Activated T-cell treated with anti-CD3 and anti-CD28 coated beads, Interleukin-2, amount 50 U/mL, for 24 hours (primary cell): ENCODE results near the gene PHF21B.

ENCODE experiments used
- DNase-seq: peaks from one replicate; pipeline ENCODE4 v3.0.0-alpha.2; 2020
- H3K27ac Mint-ChIP-seq: 2 replicates; pipeline ENCODE4 v1.8.0; 2020; ENCODE audit warnings: mild to moderate bottlenecking, mixed read lengths
- H3K27me3 Mint-ChIP-seq: 2 replicates; pipeline ENCODE4 v1.8.0; 2020; ENCODE audit warnings: mixed read lengths
- H3K36me3 Mint-ChIP-seq: 2 replicates; pipeline ENCODE4 v1.8.0; 2020; ENCODE audit warnings: low read depth, mixed read lengths
- H3K4me1 Mint-ChIP-seq: 2 replicates; pipeline ENCODE4 v1.8.0; 2020; ENCODE audit warnings: low read depth, mixed read lengths
- H3K4me3 Mint-ChIP-seq: 2 replicates; pipeline ENCODE4 v1.8.0; 2020; ENCODE audit warnings: mild to moderate bottlenecking, moderate library complexity, mixed read lengths
- H3K9me3 Mint-ChIP-seq: 2 replicates; pipeline ENCODE4 v1.8.0; 2020; ENCODE audit warnings: mixed read lengths

The PHF21B gene

GRCh38 chr22:44932493-44932892 is 77.3 kb downstream of the PHF21B start:
- H3K36me3 Mint-ChIP-seq: no peaks in the 10 kb centered on the region
- DNase-seq: no peak
- H3K4me1 Mint-ChIP-seq: no peaks in the 10 kb centered on the region
- no peak overlapping the region for H3K27ac Mint-ChIP-seq
- no peak overlapping the region for H3K4me3 Mint-ChIP-seq
- no peaks in the 10 kb centered on the region for H3K27me3 Mint-ChIP-seq
- H3K9me3 Mint-ChIP-seq: no peaks in the 10 kb centered on the region

- no peak overlapping the region for H3K4me3 Mint-ChIP-seq
- no peaks in the 10 kb centered on the region for H3K4me1 Mint-ChIP-seq
- no peak overlapping the region for H3K27ac Mint-ChIP-seq
- peaks cover under 1% of the 10 kb centered on the region for H3K27me3 Mint-ChIP-seq
- DNase-seq: no peak
- H3K9me3 Mint-ChIP-seq: no peaks in the 10 kb centered on the region
- H3K36me3 Mint-ChIP-seq: no peaks in the 10 kb centered on the region
Observed at GRCh38 chr22:44931766-44932165, 78.0 kb downstream of the PHF21B start.

GRCh38 chr22:44931077-44931540 is 78.7 kb downstream of the PHF21B start:
- Mint-ChIP-seq H3K4me3 (no peak overlapping the region), H3K4me1 (no peaks in the 10 kb centered on the region), H3K27ac (no peak overlapping the region), H3K9me3 (no peaks in the 10 kb centered on the region), H3K36me3 (no peaks in the 10 kb centered on the region), H3K27me3 (peaks cover 4% of the 10 kb centered on the region)
- DNase-seq: no peak

GRCh38 chr22:44930711-44931035 is 79.1 kb downstream of the PHF21B start:
- Mint-ChIP-seq H3K9me3 (no peaks in the 10 kb centered on the region), H3K27me3 (peaks cover 4% of the 10 kb centered on the region), H3K27ac (no peak overlapping the region), H3K4me3 (no peak overlapping the region), H3K4me1 (no peaks in the 10 kb centered on the region), H3K36me3 (no peaks in the 10 kb centered on the region)
- no peak for DNase-seq

GRCh38 chr22:44930016-44930710 is 79.6 kb downstream of the PHF21B start:
- peaks cover 4% of the 10 kb centered on the region for H3K27me3 Mint-ChIP-seq
- H3K36me3 Mint-ChIP-seq: no peaks in the 10 kb centered on the region
- no peaks in the 10 kb centered on the region for H3K9me3 Mint-ChIP-seq
- H3K4me3 Mint-ChIP-seq: no peak overlapping the region
- no peak for DNase-seq
- no peaks in the 10 kb centered on the region for H3K4me1 Mint-ChIP-seq
- no peak overlapping the region for H3K27ac Mint-ChIP-seq

GRCh38 chr22:44929359-44930015 is 80.3 kb downstream of the PHF21B start:
- H3K4me3 Mint-ChIP-seq: no peak overlapping the region
- no peaks in the 10 kb centered on the region for H3K4me1 Mint-ChIP-seq
- no peak overlapping the region for H3K27ac Mint-ChIP-seq
- H3K36me3 Mint-ChIP-seq: no peaks in the 10 kb centered on the region
- DNase-seq: no peak
- peaks cover 4% of the 10 kb centered on the region for H3K27me3 Mint-ChIP-seq
- H3K9me3 Mint-ChIP-seq: no peaks in the 10 kb centered on the region

- Mint-ChIP-seq H3K36me3 (no peaks in the 10 kb centered on the region), H3K9me3 (no peaks in the 10 kb centered on the region), H3K27ac (no peak overlapping the region), H3K4me3 (no peak overlapping the region), H3K27me3 (peaks cover 4% of the 10 kb centered on the region), H3K4me1 (no peaks in the 10 kb centered on the region)
- DNase-seq: no peak
Observed at GRCh38 chr22:44928711-44929358, 81.0 kb downstream of the PHF21B start.

GRCh38 chr22:44928136-44928463 is 81.7 kb downstream of the PHF21B start:
- DNase-seq: no peak
- Mint-ChIP-seq H3K27ac (no peak overlapping the region), H3K4me1 (no peaks in the 10 kb centered on the region), H3K27me3 (peaks cover 4% of the 10 kb centered on the region), H3K36me3 (no peaks in the 10 kb centered on the region), H3K4me3 (no peak overlapping the region), H3K9me3 (no peaks in the 10 kb centered on the region)

GRCh38 chr22:44927463-44928135 is 82.2 kb downstream of the PHF21B start:
- H3K27ac Mint-ChIP-seq: no peak overlapping the region
- H3K4me3 Mint-ChIP-seq: no peak overlapping the region
- no peaks in the 10 kb centered on the region for H3K9me3 Mint-ChIP-seq
- no peaks in the 10 kb centered on the region for H3K4me1 Mint-ChIP-seq
- H3K27me3 Mint-ChIP-seq: peaks cover 9% of the 10 kb centered on the region
- no peak for DNase-seq
- H3K36me3 Mint-ChIP-seq: no peaks in the 10 kb centered on the region

GRCh38 chr22:44926491-44927415 is 83.1 kb downstream of the PHF21B start:
- H3K4me1 Mint-ChIP-seq: no peaks in the 10 kb centered on the region
- no peak for DNase-seq
- no peak overlapping the region for H3K4me3 Mint-ChIP-seq
- no peak overlapping the region for H3K27ac Mint-ChIP-seq
- peaks cover 9% of the 10 kb centered on the region for H3K27me3 Mint-ChIP-seq
- no peaks in the 10 kb centered on the region for H3K36me3 Mint-ChIP-seq
- H3K9me3 Mint-ChIP-seq: no peaks in the 10 kb centered on the region

GRCh38 chr22:44926124-44926475 is 83.7 kb downstream of the PHF21B start:
- Mint-ChIP-seq H3K36me3 (no peaks in the 10 kb centered on the region), H3K4me3 (no peak overlapping the region), H3K9me3 (no peaks in the 10 kb centered on the region), H3K27me3 (peaks cover 10% of the 10 kb centered on the region), H3K27ac (no peak overlapping the region), H3K4me1 (no peaks in the 10 kb centered on the region)
- DNase-seq: no peak

- Mint-ChIP-seq H3K4me1 (no peaks in the 10 kb centered on the region), H3K9me3 (no peaks in the 10 kb centered on the region)
- no peak for DNase-seq
Observed at GRCh38 chr22:44925465-44926123, 84.2 kb downstream of the PHF21B start.

GRCh38 chr22:44924710-44925109 is 85.1 kb downstream of the PHF21B start:
- Mint-ChIP-seq H3K27ac (no peak overlapping the region), H3K4me1 (no peaks in the 10 kb centered on the region), H3K36me3 (no peaks in the 10 kb centered on the region), H3K9me3 (no peaks in the 10 kb centered on the region), H3K27me3 (peaks cover 13% of the 10 kb centered on the region), H3K4me3 (no peak overlapping the region)
- DNase-seq: no peak

More at GRCh38 chr22:44925465-44926123, 84.2 kb downstream of the PHF21B start:
- no peak overlapping the region for H3K4me3 Mint-ChIP-seq
- H3K27ac Mint-ChIP-seq: no peak overlapping the region
- peaks cover 13% of the 10 kb centered on the region for H3K27me3 Mint-ChIP-seq
- H3K36me3 Mint-ChIP-seq: no peaks in the 10 kb centered on the region

- Mint-ChIP-seq H3K4me1 (no peaks in the 10 kb centered on the region), H3K36me3 (no peaks in the 10 kb centered on the region), H3K27ac (no peak overlapping the region), H3K4me3 (no peak overlapping the region), H3K9me3 (no peaks in the 10 kb centered on the region), H3K27me3 (peaks cover 15% of the 10 kb centered on the region)
- DNase-seq: no peak
Observed at GRCh38 chr22:44924098-44924497, 85.7 kb downstream of the PHF21B start.
